ENCODE data around the gene PRSS57. TPM values are rescaled to one million over a fixed set of nuclear protein-coding genes. Genes with fewer than 3 reads are reported as not detected.
A peak's percentile ranks its signal among the peaks of the same experiment; 100 is the strongest.

PRSS57 gene
- total and polyA plus RNA-seq, 2 of the 8 experiments (the other 6 are each of a cell fraction or from before 2014, with no cell fraction given): not detected

- TF ChIP-seq SIX5 (IDR thresholded peaks at IDR 0.05; ENCODE audit: low read depth, low read length) (no peak), FOSL1 (IDR thresholded peaks at IDR 0.05; ENCODE audit: insufficient read depth, low read depth, low read length) (no peak), GABPA (IDR thresholded peaks at IDR 0.05; ENCODE audit: borderline replicate concordance, insufficient read depth, low read length) (no peak), CHD2 (IDR thresholded peaks at IDR 0.05; ENCODE audit: low read length) (no peak)
- no peak overlapping the region for H3K23ac ChIP-seq (ENCODE audit: insufficient read length)
- no peaks in the 10 kb centered on the region for H3K9me3 ChIP-seq (ENCODE audit: insufficient read depth in 2 of 2, low read depth in 1 of 2, low read length in 1 of 2)
- no peak overlapping the region for H4K5ac ChIP-seq (ENCODE audit: insufficient read length, low read depth, low read length)
- no peak overlapping the region for H4K91ac ChIP-seq (replicated peaks; ENCODE audit: insufficient read length, low read length)
- H2BK20ac ChIP-seq (ENCODE audit: low read length): no peak overlapping the region
- peaks cover 2 to 26% (median 4%) of the 10 kb centered on the region in 4 experiments; a peak in 6 of 8 replicates for H3K36me3 ChIP-seq (ENCODE audit: control insufficient read depth in 2 of 4, insufficient read depth in 4 of 4, low read length in 3 of 4)
- no peak overlapping the region for H2AFZ ChIP-seq (ENCODE audit: low read length)
- 92% methylated on average over 17 of the region's 17 CpGs; no CpG with 5 or more reads in 1 of the 2 experiments for WGBS, 2 experiments (ENCODE audit: extremely low coverage in 1 of 2, insufficient coverage in 1 of 2, insufficient read length in 1 of 2, insufficient replicate concordance in 2 of 2, low coverage in 1 of 2, low lambda C conversion rate in 2 of 2, missing lambda C conversion rate in 1 of 2)
- peaks cover 42 to 85% of the 10 kb centered on the region in 2 experiments for H3K79me2 ChIP-seq (ENCODE audit: control insufficient read depth in 1 of 2, insufficient read depth in 2 of 2, low read length in 2 of 2)
- DNase-seq (ENCODE audit: low read depth in 1 of 2, low spot score in 2 of 2) (no peak), FAIRE-seq (no peak)
- H3K4me1 ChIP-seq (replicated peaks in 1 of 4; ENCODE audit: control insufficient read depth in 3 of 4, insufficient read depth in 4 of 4, low read length in 3 of 4): peaks cover 0 to 2% (median 0%) of the 10 kb centered on the region in 4 experiments; a peak in 3 of 7 replicates
- no peak overlapping the region for H3K4ac ChIP-seq (replicated peaks; ENCODE audit: insufficient read length, low read depth, low read length)
- H3K4me3 ChIP-seq (ENCODE audit: extremely low read depth in 1 of 4, insufficient read depth in 2 of 4, low read depth in 3 of 4, low read length in 4 of 4): no peak overlapping the region
- H3K56ac ChIP-seq (replicated peaks; ENCODE audit: insufficient read length, low read depth, low read length): peak overlapping the region; percentile 19
- H2BK12ac ChIP-seq (ENCODE audit: low read depth, low read length): no peak overlapping the region
- ChIA-PET POLR2A (ENCODE audit: partially characterized antibody) (interaction anchor here (0.9 to 2.0 kb wide), 4 partner anchors 8 to 614 kb away, joined by 3 to 9 read pairs (median 3); no protein-coding TSS in a partner anchor), CTCF (ENCODE audit: partially characterized antibody) (interaction anchor here (0.8 to 1.9 kb wide), 4 partner anchors 27 to 61 kb away, joined by 3 to 10 read pairs (median 4); no protein-coding TSS in a partner anchor)
- H4K8ac ChIP-seq (ENCODE audit: extremely low read depth, insufficient read depth, low read length): no peak overlapping the region
- H2BK120ac ChIP-seq (replicated peaks; ENCODE audit: low read depth, low read length): no peak overlapping the region
- no peak overlapping the region for H3K27ac ChIP-seq (ENCODE audit: low read depth, low read length)
- no peak overlapping the region for H3K14ac ChIP-seq (ENCODE audit: insufficient read length)
- no peak overlapping the region for H3K18ac ChIP-seq (ENCODE audit: extremely low read depth, low read length)
- peaks cover 18% of the 10 kb centered on the region for H3K79me1 ChIP-seq (ENCODE audit: low read depth, low read length)
- H3K4me2 ChIP-seq (ENCODE audit: insufficient read depth in 1 of 2, low read depth in 2 of 2, low read length in 2 of 2): no peak overlapping the region
- H3K23me2 ChIP-seq (ENCODE audit: low read depth, low read length): no peaks in the 10 kb centered on the region
- H2BK5ac ChIP-seq (ENCODE audit: low read depth, low read length): peak overlapping the region; percentile 35; the same call in 1 of the 2 replicates
- no peak overlapping the region for H2AK5ac ChIP-seq (ENCODE audit: low read depth, low read length)
- H2BK15ac ChIP-seq (ENCODE audit: low read length): no peak overlapping the region
- H3K9ac ChIP-seq (replicated peaks in 1 of 4; ENCODE audit: extremely low read depth in 1 of 4, low read depth in 3 of 4, low read length in 3 of 4): no peak overlapping the region
- peaks cover 53 to 57% of the 10 kb centered on the region in 2 experiments for H4K20me1 ChIP-seq (replicated peaks in 1 of 2; ENCODE audit: control insufficient read depth in 1 of 2, insufficient read depth in 2 of 2, low read length in 2 of 2)
- H3K27me3 ChIP-seq (replicated peaks in 1 of 4; ENCODE audit: control insufficient read depth in 3 of 4, extremely low read depth in 1 of 4, insufficient read depth in 3 of 4, low read length in 3 of 4): no peaks in the 10 kb centered on the region
These were observed 39.6 kb downstream of the PRSS57 start for GRCh38 chr19:655691-656090.

Data from H1 (cell line).